HG03565 (cell line): ENCODE data around the gene KIF25.
"Not testable (repeated sequence)": the region's sequence is repeated elsewhere in the genome, so short reads cannot be mapped to it uniquely, and the experiment has no call there.

Experiments
- ATAC-seq: cut with Tn5 transposase; IDR thresholded peaks from one replicate; pipeline ENCODE4 v1.9.1; 2021; ENCODE audit warnings: mild to moderate bottlenecking, moderate library complexity; ENCODE audit not compliant: unreplicated experiment

The KIF25 gene

DNA sequence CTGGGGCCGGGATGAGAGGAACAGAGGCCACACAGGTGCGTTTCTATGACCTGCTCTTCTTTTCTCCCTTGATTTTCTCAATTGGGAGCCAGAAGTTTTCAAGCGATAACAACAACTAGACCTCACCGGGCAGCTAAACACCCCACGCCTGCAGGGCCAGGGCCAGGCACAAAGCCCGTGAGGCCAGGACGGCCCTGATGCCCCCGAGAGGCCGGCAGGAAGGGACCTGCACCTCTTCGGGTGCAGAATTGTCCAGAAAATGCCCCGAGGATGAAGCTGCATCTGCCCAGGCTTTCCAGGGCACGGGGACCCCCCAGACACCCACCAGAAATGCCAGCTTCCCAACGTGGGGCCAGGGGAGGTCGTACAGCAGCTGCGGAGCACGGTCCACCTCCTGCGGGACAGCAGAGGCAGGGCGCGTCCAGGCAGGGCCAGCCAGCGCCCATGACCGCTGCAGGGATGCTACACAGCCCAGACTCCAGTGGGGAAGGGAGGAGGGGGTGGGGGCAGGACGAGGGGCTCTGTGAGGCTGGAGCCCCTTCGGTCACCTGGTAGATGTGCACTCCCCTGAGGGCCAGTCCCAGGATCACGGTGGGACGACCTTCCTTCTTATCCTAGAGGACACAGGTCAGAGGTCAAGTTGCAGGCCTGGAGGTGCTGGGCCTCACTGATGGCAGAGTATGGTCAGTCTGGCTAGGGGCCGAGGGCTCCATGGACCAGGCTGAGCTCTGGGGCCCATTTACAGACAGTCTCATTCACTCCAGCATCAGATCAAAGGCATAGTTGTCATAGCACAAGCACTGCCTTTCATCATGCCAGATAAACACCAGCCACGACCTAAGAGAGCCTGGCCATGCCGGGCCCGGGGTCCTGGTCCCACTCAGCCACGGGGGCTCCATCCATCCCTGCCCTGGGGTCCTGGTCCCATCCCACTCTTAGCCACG lies 65.1 kb downstream of the KIF25 start:
- ATAC-seq: no peak

DNA sequence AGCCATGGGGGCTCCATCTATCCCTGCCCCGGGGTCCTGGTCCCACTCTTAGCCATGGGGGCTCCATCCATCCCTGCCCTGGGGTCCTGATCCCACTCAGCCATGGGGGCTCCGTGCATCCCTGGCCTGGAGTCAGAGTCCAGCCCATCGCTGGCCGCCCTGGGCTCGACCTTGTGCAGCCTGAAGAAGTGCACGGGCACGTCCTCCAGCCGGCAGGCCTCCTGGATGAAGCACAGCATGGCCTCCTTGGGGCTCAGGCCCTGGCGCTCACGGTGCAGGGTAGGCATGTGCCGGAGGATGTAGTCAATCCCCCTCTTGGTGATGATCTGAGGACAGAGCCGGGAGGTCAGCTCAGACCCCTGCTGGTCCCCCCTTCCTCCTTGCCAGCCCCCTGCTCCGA lies 66.0 kb downstream of the KIF25 start:
- ATAC-seq: no peak

GRCh38 chr6:168064226-168064807 lies 66.8 kb downstream of the KIF25 start:
- ATAC-seq: no peak

DNA sequence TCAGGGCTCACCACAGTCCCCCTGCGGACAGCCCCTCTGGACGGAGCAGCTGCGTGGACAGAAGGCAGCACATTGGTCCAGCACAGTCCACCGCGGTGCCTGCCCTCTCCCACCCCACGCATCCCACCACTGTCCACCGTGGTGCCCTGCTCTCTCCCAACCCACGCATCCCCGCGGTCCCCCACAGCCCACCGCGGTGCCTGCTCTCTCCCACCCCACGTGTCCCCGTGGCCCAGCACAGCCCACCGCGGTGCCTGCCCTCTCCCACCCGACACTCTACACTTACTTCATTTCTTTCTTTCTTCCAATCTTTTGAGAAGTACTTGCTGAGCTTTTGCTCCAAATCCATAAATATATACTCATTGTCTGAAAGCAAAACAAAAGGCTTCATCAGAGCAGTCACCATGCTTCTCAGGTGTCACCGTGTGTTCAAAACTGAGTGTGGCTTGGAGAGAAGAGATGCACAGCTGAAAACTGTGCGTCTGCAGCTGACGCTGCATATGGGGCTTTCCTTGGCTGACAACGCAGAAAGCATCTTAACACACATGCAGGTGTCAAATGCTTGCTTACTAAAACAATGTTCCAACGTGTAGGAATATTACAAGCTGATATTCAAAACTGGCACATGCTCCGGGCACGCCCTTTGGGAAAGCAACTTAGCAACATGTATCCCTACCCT lies 69.7 kb downstream of the KIF25 start:
- ATAC-seq: no peak

DNA sequence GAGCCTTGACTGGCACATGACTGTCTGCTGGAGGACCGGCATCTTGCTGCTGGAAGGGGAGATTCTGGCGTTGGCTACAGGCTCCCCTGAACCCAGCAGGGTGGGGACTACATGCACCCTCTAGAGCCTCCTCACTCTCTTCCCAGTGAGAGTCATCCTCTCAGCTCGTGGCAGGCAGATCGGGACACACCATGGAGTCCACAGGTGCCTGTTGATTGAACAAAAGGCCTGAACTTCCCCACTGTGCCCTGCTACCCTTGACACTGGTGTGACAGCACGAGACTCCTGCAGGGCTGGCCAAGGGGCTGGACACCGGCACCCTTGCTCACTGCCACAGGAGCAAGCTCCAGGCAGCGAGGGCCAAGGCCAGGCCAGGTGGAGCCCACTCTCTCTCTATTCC lies 73.3 kb downstream of the KIF25 start:
- no peak for ATAC-seq

DNA sequence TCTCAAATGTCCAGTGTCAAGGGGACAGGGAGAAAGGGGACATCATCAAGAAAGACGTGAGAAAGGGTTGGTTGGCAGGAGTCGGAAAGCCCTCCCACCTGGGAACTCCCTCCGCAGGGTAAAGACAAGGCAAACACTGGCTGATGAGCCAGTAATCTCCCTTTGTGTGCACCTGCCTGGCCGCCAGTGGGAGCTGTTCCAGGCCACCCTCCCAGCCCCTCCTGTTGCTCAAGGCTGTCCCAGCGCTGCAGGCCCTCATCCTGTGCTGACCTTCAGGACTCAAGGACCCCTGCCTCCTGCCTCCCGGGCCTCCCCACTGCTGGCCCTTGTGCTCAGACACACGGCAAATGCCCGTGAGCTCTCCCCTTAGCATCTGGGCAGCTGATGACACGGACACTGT lies 74.1 kb downstream of the KIF25 start:
- ATAC-seq: no peak

DNA sequence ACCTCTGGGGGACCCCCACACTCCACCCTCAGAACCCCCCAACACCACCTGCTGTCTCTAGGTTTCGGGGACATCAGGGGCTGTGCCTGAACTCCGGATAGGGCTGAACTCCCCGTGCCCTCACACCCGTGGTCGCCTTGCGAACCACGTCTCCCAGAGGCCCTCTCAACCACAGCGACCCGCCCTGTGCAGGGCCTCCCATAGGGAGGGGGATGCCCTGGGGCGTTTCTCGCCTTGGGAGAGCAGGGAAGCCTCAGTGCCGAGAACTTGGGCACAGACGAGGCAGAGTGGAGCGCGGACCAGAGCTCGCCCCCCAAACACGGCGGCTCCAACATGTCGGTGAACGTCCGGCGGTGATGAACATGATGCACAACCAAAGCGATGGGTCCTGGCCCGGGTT lies 74.8 kb downstream of the KIF25 start:
- ATAC-seq: no peak

- no peak for ATAC-seq
Measured at GRCh38 chr6:168072730-168073129, 75.3 kb downstream of the KIF25 start.

DNA sequence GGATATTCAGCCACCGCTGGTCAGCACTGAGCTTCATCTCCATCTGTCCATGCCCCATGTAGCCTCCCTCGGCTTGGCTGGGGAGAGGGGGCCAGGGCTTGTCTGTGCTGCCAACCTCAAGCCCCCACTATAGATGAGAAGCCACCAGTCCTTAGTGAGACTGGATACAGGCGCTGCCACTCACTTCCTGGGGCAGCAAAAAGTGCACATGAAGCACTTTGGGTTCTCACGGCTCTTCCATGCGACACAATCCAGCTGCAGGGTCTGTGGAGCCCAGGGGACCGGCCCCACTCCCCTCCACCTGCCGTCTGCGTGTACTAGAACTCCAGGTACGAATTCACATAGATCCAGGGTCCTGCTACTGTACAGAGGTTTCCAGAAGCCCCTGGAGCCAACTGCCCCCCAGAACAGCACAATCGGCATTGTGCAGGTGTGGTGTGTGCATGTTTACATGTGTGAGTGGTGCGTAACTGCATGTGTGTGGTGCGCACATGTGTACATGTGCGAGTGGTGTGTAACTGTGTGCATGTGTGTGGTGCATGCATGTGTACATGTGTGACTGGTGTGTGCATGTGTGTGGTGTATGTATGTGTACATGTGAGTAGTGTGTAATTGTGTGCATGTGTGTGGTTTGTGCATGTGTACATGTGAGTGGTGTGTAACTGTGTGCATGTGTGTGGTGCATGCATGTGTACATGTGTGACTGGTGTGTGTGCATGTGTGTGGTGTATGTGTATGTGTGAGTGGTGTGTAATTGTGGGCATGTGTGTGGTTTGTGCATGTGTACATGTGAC lies 76.7 kb downstream of the KIF25 start:
- ATAC-seq: no peak

- no peak for ATAC-seq
Measured at GRCh38 chr6:168075216-168075615, 77.7 kb downstream of the KIF25 start.

- ATAC-seq: no peak
Measured at GRCh38 chr6:168075787-168076202, 78.3 kb downstream of the KIF25 start.

GRCh38 chr6:168077401-168077800 lies 79.9 kb downstream of the KIF25 start:
- not testable (repeated sequence) for ATAC-seq

DNA sequence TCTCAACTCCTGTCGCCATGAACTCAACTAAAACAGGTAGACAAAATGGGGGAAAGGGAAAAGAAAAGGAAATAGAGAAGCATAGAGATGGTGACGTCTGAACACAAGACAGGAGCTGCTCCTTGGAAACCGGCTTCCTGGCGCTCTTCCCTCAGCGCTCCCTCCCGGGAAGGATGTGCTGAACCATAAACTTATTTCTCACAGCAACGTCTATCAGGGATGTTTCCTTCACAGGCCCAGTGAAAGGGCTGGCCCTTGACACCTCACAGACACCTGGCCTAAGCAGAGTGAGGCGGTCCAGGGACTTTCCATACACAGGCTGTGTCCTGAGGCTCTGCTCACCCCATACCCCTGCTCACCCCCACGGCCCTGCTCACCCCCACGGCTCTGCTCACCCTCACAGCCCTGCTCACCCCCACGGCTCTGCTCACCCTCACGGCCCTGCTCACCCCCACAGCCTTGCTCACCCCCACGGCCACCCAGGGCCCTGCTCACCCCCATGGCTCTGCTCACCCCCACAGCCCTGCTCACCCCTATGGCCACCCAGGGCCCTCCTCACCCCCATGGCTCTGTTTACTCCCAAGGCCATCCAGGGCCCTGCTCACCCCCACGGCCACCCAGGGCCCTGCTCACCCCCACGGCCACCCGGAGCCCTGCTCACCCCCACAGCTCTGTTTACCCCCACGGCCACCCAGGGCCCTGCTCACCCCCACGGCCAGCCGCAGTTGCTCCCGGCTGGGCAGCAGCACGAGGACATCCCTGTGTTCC lies 80.9 kb downstream of the KIF25 start:
- ATAC-seq: no peak

DNA sequence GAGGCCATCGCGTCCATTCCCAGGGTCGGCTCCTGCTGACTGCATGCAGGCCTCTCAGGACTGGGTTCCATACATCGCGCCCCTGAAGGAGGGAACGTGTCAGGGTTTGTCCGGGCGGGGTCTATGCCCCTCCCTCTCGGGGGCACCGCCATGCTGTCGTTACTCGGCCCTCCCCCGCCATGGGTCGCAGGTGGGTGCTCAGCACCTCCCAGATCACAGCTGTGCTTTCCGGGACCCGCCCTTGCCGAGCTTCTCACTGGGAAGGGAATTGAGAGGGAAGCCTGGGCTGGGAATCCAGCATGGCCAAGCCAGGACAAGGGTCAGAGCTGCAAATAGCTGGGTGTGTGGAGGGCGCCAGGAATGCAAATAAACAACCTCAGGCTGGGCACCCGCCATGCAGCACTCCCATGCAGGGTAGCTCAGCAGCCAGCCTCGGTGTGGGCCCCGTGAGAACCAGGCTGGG lies 81.5 kb downstream of the KIF25 start, which contains the start of gene FRMD1:
Gene FRMD1 (minus strand): TSS at position 270 of the 463 bp plus-strand sequence. CDS start 118 bp downstream, at position 152.
- no peak for ATAC-seq

- ATAC-seq: no peak
Measured at GRCh38 chr6:168080393-168081077, 83.1 kb downstream of the KIF25 start.

- no peak for ATAC-seq
Measured at GRCh38 chr6:168081858-168082546, 84.5 kb downstream of the KIF25 start.

- no peak for ATAC-seq
Measured at GRCh38 chr6:168082860-168083513, 85.5 kb downstream of the KIF25 start.

DNA sequence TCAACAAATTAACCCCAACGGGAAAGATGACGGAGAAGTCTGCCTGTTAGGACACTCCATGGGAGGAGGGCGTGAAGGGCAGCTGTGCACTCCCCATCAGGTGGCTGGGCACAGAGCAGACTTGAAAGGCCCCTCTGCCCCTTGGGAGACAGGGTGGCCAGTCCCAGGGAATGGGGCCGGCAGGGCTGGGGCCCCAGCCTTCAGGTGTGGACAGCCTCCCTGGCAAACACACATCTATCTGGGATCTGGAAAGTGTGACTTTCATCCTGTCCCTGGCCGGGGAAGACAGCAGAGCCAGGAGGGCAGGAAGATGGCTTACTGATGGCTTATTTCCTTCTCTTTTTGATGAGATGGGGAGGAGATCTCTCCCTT lies 86.0 kb downstream of the KIF25 start:
- ATAC-seq: no peak
